Measurements from ENCODE around the gene FYCO1. TPM values are rescaled to one million over a fixed set of nuclear protein-coding genes. Genes with fewer than 3 reads are reported as not detected.
"Not testable (repeated sequence)": the region's sequence is repeated elsewhere in the genome, so short reads cannot be mapped to it uniquely, and the experiment has no call there.

The FYCO1 gene
- 10 to 100 TPM; 23.5 to 32.8 TPM for total RNA-seq
- long read RNA-seq, partial matches to known transcripts: 3 of 17 reads
- long read RNA-seq, other reads (novel, unspliced or antisense): 14 of 17 reads

- DNase-seq (peak; percentile 94 to 95), ATAC-seq (peak; percentile 97)
- intact Hi-C loops (cut with DNase I, micrococcal nuclease): no loop called here
These were observed at the start of gene FYCO1 for GRCh38 chr3:45995236-45996192. TSS of gene FYCO1 (minus strand) at chr3:45995824. CDS start at chr3:45984910, 10,914 bp downstream.

GRCh38 chr3:46038916-46039315 is 43.3 kb upstream of the FYCO1 start:
- ATAC-seq (no peak), DNase-seq (no peak)
- intact Hi-C loops (cut with DNase I, micrococcal nuclease): no loop called here

- DNase-seq; ATAC-seq; intact Hi-C loops (cut with DNase I, micrococcal nuclease): not testable (repeated sequence)
These were observed 42.4 kb upstream of the FYCO1 start for GRCh38 chr3:46038071-46038470.

- DNase-seq (no peak), ATAC-seq (no peak)
- intact Hi-C loops (cut with DNase I, micrococcal nuclease): no loop called here
These were observed 40.6 kb upstream of the FYCO1 start for GRCh38 chr3:46036191-46036590.

- no peak for ATAC-seq
- intact Hi-C loops (cut with DNase I, micrococcal nuclease): no loop called here
- no peak for DNase-seq
These were observed 36.1 kb upstream of the FYCO1 start for GRCh38 chr3:46031747-46032146.

GRCh38 chr3:46031269-46031668 is 35.6 kb upstream of the FYCO1 start:
- DNase-seq: no peak
- intact Hi-C loops (cut with DNase I, micrococcal nuclease): no loop called here
- ATAC-seq: no peak

GRCh38 chr3:46030626-46031025 is 35.0 kb upstream of the FYCO1 start:
- DNase-seq (no peak), ATAC-seq (no peak)
- intact Hi-C loops (cut with DNase I, micrococcal nuclease): no loop called here

- intact Hi-C loops (cut with DNase I, micrococcal nuclease): no loop called here
- ATAC-seq: no peak
- DNase-seq: no peak
These were observed 34.4 kb upstream of the FYCO1 start for GRCh38 chr3:46029953-46030543.

GRCh38 chr3:46027736-46028397 is 32.2 kb upstream of the FYCO1 start:
- intact Hi-C loops (cut with DNase I, micrococcal nuclease): no loop called here
- DNase-seq (no peak), ATAC-seq (no peak)

- ATAC-seq (no peak), DNase-seq (no peak)
- intact Hi-C loops (cut with DNase I, micrococcal nuclease): no loop called here
These were observed 31.5 kb upstream of the FYCO1 start, which contains the start of gene XCR1 for GRCh38 chr3:46027021-46027705. TSS of gene XCR1 (minus strand) at chr3:46027483. CDS start at chr3:46021947, 5,536 bp downstream.

- DNase-seq: no peak
- intact Hi-C loops (cut with DNase I, micrococcal nuclease): no loop called here
- no peak for ATAC-seq
These were observed 29.5 kb upstream of the FYCO1 start for GRCh38 chr3:46025139-46025538.

- no peak for ATAC-seq
- intact Hi-C loops (cut with DNase I, micrococcal nuclease): no loop called here
- DNase-seq: no peak
These were observed 28.5 kb upstream of the FYCO1 start for GRCh38 chr3:46024131-46024530.

- intact Hi-C loops (cut with DNase I, micrococcal nuclease): no loop called here
These were observed 27.5 kb upstream of the FYCO1 start for GRCh38 chr3:46022909-46023785.

GRCh38 chr3:46021516-46021915 is 25.9 kb upstream of the FYCO1 start:
- intact Hi-C loops (cut with DNase I, micrococcal nuclease): no loop called here
- ATAC-seq (no peak), DNase-seq (no peak)

More at GRCh38 chr3:46022909-46023785, 27.5 kb upstream of the FYCO1 start:
- DNase-seq (no peak), ATAC-seq (no peak)

- ATAC-seq (no peak), DNase-seq (no peak)
- intact Hi-C loops (cut with DNase I, micrococcal nuclease): no loop called here
These were observed 25.3 kb upstream of the FYCO1 start for GRCh38 chr3:46020766-46021510.

- no peak for DNase-seq
- intact Hi-C loops (cut with DNase I, micrococcal nuclease): no loop called here
These were observed 24.1 kb upstream of the FYCO1 start for GRCh38 chr3:46019707-46020106.

GRCh38 chr3:46017720-46018119 is 22.1 kb upstream of the FYCO1 start:
- intact Hi-C loops (cut with DNase I, micrococcal nuclease): no loop called here
- DNase-seq (no peak), ATAC-seq (no peak)

More at GRCh38 chr3:46019707-46020106, 24.1 kb upstream of the FYCO1 start:
- no peak for ATAC-seq

Data from left colon (tissue), 2 donors.